Head of caudate nucleus (tissue), 42 donors: ENCODE measurements around the gene HTD2.
"Not testable (repeated sequence)": the region's sequence is repeated elsewhere in the genome, so short reads cannot be mapped to it uniquely, and the experiment has no call there.

Experiments used
- DNase-seq, 42 donors: peaks; one replicate each; pipeline versions ENCODE4 v3.0.0 to v3.0.0-alpha.2; 2020 to 2021; ENCODE audit warnings: mixed read lengths in 7 of 42
- intact Hi-C: fragments of 100-400 bp; cut with DNase I; formaldehyde crosslinking; loops from one replicate; pipeline ENCODE4 v1.15.0; 2022

Gene HTD2

GRCh38 chr3:58326267-58326900 is 20.1 kb downstream of the HTD2 start:
- intact Hi-C loops, result no loop called here
- no peak for DNase-seq

- DNase-seq, result no peak
- intact Hi-C loops, result no loop called here
Observed at GRCh38 chr3:58329150-58329921, 23.0 kb downstream of the HTD2 start.

- intact Hi-C loops, result loop anchor here (5.0 kb wide), 4 partner anchors 57 to 162 kb away; partner anchors contain the start of genes KCTD6 and PDHB
Observed at GRCh38 chr3:58329922-58330413, 23.6 kb downstream of the HTD2 start.

GRCh38 chr3:58331593-58332152 is 25.4 kb downstream of the HTD2 start:
- intact Hi-C loops, result loop anchor here (5.0 kb wide), 4 partner anchors 56 to 161 kb away; partner anchors contain the start of genes KCTD6 and PDHB
- no peak for DNase-seq

More at GRCh38 chr3:58329922-58330413, 23.6 kb downstream of the HTD2 start:
- no peak for DNase-seq

- DNase-seq, result peak; percentile 67 to 96 (median 92)
- intact Hi-C loops, result loop anchor here (5.0 kb wide), 4 partner anchors 55 to 160 kb away; partner anchors contain the start of genes KCTD6 and PDHB
Observed at GRCh38 chr3:58332575-58333188, 26.4 kb downstream of the HTD2 start, which contains the start of gene PXK. TSS of gene PXK (plus strand) at chr3:58332892. CDS start at chr3:58332989, 97 bp downstream.

GRCh38 chr3:58333206-58334012 is 27.1 kb downstream of the HTD2 start:
- intact Hi-C loops, result loop anchor here (5.0 kb wide), 4 partner anchors 54 to 159 kb away; partner anchors contain the start of genes KCTD6 and PDHB
- peak in 39 of 42 donors; percentile 29 to 77 (median 57) for DNase-seq

- intact Hi-C loops, result loop anchor here (5.0 kb wide), 4 partner anchors 53 to 158 kb away; partner anchors contain the start of genes KCTD6 and PDHB
Observed at GRCh38 chr3:58334013-58334321, 27.6 kb downstream of the HTD2 start.

GRCh38 chr3:58334506-58334884 is 28.2 kb downstream of the HTD2 start:
- intact Hi-C loops, result loop anchor here (5.0 kb wide), 4 partner anchors 53 to 158 kb away; partner anchors contain the start of genes KCTD6 and PDHB
- DNase-seq, result no peak

More at GRCh38 chr3:58334013-58334321, 27.6 kb downstream of the HTD2 start:
- peak in 24 of 42 donors; percentile 14 to 78 (median 44) for DNase-seq

GRCh38 chr3:58335652-58335947 is 29.3 kb downstream of the HTD2 start:
- intact Hi-C loops, result no loop called here
- DNase-seq, result no peak

- intact Hi-C loops, result no loop called here
- no peak for DNase-seq
Observed at GRCh38 chr3:58336135-58336882, 30.0 kb downstream of the HTD2 start.

GRCh38 chr3:58337190-58337589 is 30.9 kb downstream of the HTD2 start:
- intact Hi-C loops, result no loop called here
- DNase-seq, result no peak

GRCh38 chr3:58339146-58339545 is 32.8 kb downstream of the HTD2 start:
- intact Hi-C loops, DNase-seq: not testable (repeated sequence)

- intact Hi-C loops, result no loop called here
- no peak for DNase-seq
Observed at GRCh38 chr3:58340594-58341244, 34.4 kb downstream of the HTD2 start.

- intact Hi-C loops, result no loop called here
- DNase-seq, result no peak
Observed at GRCh38 chr3:58341376-58341775, 35.1 kb downstream of the HTD2 start.

- intact Hi-C loops, result no loop called here
- peak in 18 of 42 donors; percentile 14 to 68 (median 34) for DNase-seq
Observed at GRCh38 chr3:58342676-58343075, 36.4 kb downstream of the HTD2 start.

- no peak for DNase-seq
- intact Hi-C loops, result no loop called here
Observed at GRCh38 chr3:58345457-58345856, 39.1 kb downstream of the HTD2 start.

- intact Hi-C loops, result no loop called here
- no peak for DNase-seq
Observed at GRCh38 chr3:58346368-58346767, 40.0 kb downstream of the HTD2 start.
